WERI-Rb-1 (cell line): Measurements from ENCODE around the gene RGP1.

ENCODE experiments used
- DNase-seq: peaks from one replicate; pipeline ENCODE4 v3.0.0-alpha.2; 2020
- H3K27ac ChIP-seq: fragments of 250-450 bp; sonication (Bioruptor Pico); 2 replicates; pipeline ENCODE4 v1.5.1; 2020; ENCODE audit warnings: mild to moderate bottlenecking, moderate library complexity
- H3K27me3 ChIP-seq: fragments of 250-450 bp; sonication (Bioruptor Pico); 2 replicates; pipeline ENCODE4 v1.5.1; 2021; ENCODE audit warnings: mild to moderate bottlenecking, low read depth, moderate library complexity; ENCODE audit not compliant: insufficient read depth, severe bottlenecking
- H3K36me3 ChIP-seq: fragments of 250-450 bp; sonication (Bioruptor Pico); 2 replicates; pipeline ENCODE4 v1.5.1; 2020; ENCODE audit warnings: mild to moderate bottlenecking, moderate library complexity
- H3K4me3 ChIP-seq: 2 replicates; pipeline ENCODE4 v1.5.1; 2011; ENCODE audit warnings: low read depth, mild to moderate bottlenecking, control low read depth, low read length
- H3K9me3 ChIP-seq: fragments of 250-450 bp; sonication (Bioruptor Pico); 2 replicates; pipeline ENCODE4 v1.5.1; 2021; ENCODE audit warnings: mild to moderate bottlenecking, moderate library complexity; ENCODE audit not compliant: severe bottlenecking
- CTCF ChIP-seq: IDR thresholded peaks from 2 replicates; pipeline ENCODE4 v1.5.1; 2011; ENCODE audit warnings: low read depth, mild to moderate bottlenecking, control low read depth, inconsistent platforms, low read length

Gene RGP1

DNA sequence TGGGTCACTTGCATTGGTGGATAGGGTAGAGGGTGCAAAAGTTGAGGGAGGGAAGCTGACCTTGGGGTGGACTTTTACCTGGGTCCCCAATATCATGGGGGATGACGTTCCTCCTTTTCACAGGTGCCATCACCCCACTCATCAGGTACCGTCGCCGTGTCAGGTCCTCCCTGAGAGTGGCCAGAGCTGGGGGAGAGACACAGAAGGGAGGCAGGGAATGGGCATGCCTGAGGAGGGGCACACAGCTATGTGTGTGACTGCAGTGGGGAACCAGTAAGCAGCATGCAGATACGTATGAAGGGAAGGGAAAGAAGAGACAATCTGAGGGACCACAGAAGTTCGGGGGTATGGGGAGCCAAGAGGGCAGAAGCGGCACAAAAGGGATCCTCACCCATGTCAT is 10.2 kb upstream of the RGP1 start:
- H3K27me3 ChIP-seq, result no peaks in the 10 kb centered on the region
- no peaks in the 10 kb centered on the region for H3K9me3 ChIP-seq
- no peak for TF ChIP-seq CTCF
- H3K36me3 ChIP-seq, result peaks cover 94% of the 10 kb centered on the region
- no peak overlapping the region for H3K4me3 ChIP-seq
- no peak for DNase-seq
- no peak overlapping the region for H3K27ac ChIP-seq

GRCh38 chr9:35740243-35740642 is 8.8 kb upstream of the RGP1 start:
- no peak overlapping the region for H3K4me3 ChIP-seq
- peaks cover 92% of the 10 kb centered on the region for H3K36me3 ChIP-seq
- no peaks in the 10 kb centered on the region for H3K27me3 ChIP-seq
- TF ChIP-seq CTCF, result no peak
- H3K27ac ChIP-seq, result no peak overlapping the region
- no peaks in the 10 kb centered on the region for H3K9me3 ChIP-seq
- DNase-seq, result no peak

- no peaks in the 10 kb centered on the region for H3K27me3 ChIP-seq
- H3K36me3 ChIP-seq, result peaks cover 89% of the 10 kb centered on the region
- no peaks in the 10 kb centered on the region for H3K9me3 ChIP-seq
- TF ChIP-seq CTCF, result no peak
- DNase-seq, result no peak
- H3K27ac ChIP-seq, result no peak overlapping the region
- no peak overlapping the region for H3K4me3 ChIP-seq
Measured at GRCh38 chr9:35741740-35742139, 7.3 kb upstream of the RGP1 start.

DNA sequence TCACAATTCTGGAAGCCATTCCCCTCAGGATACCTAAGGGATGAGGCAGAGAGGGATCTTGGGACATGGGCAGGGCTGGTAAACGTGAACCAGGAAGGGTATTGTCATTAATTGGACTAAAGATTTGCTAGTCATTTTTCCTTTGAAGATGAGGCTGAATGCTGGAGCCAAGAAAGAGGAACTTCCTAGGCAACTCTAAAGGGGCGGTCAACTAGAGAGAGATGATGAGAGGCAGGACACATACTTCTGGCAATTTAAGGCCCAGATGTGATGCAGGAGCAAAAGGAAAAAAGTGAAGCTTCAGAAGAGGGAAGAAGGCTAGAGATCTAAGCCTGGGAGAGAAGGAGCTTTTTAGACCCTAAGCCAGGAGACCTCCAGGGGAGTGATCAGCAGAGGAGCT is 5.6 kb upstream of the RGP1 start:
- H3K27me3 ChIP-seq, result no peaks in the 10 kb centered on the region
- H3K36me3 ChIP-seq, result peaks cover 73% of the 10 kb centered on the region
- DNase-seq, result no peak
- H3K4me3 ChIP-seq, result no peak overlapping the region
- H3K27ac ChIP-seq, result no peak overlapping the region
- TF ChIP-seq CTCF, result no peak
- H3K9me3 ChIP-seq, result no peaks in the 10 kb centered on the region

GRCh38 chr9:35743880-35744518 is 5.1 kb upstream of the RGP1 start:
- Histone ChIP-seq H3K36me3 (peaks cover 68% of the 10 kb centered on the region), H3K27me3 (no peaks in the 10 kb centered on the region), H3K4me3 (no peak overlapping the region), H3K9me3 (no peaks in the 10 kb centered on the region), H3K27ac (no peak overlapping the region)
- TF ChIP-seq CTCF, result no peak
- no peak for DNase-seq

GRCh38 chr9:35745569-35745968 is 3.5 kb upstream of the RGP1 start:
- peaks cover 52% of the 10 kb centered on the region for H3K36me3 ChIP-seq
- H3K27ac ChIP-seq, result no peak overlapping the region
- H3K4me3 ChIP-seq, result no peak overlapping the region
- no peak for DNase-seq
- H3K9me3 ChIP-seq, result no peaks in the 10 kb centered on the region
- H3K27me3 ChIP-seq, result no peaks in the 10 kb centered on the region
- no peak for TF ChIP-seq CTCF
